BLaER1 treated with 17β-estradiol and CSF1 and Interleukin-3, amounts not matched to agents 10 nM and 100 nM (cell line): Measurements from ENCODE around the gene OR52E8.

Experiments
- H3K27ac ChIP-seq, 11 experiments: shearing (Covaris generic); formaldehyde crosslinking; 2 replicates each; pipeline ENCODE4 v1.8.1; 2022
- H3K27me3 ChIP-seq, 11 experiments: shearing (Covaris generic); formaldehyde crosslinking; 2 replicates each; pipeline ENCODE4 v1.8.1; 2022
- H3K36me3 ChIP-seq, 11 experiments: shearing (Covaris generic); formaldehyde crosslinking; 2 replicates each; pipeline ENCODE4 v1.8.1; 2022
- H3K4me1 ChIP-seq, 10 experiments: shearing (Covaris generic); formaldehyde crosslinking; 2 replicates each; pipeline ENCODE4 v1.8.1; 2022
- H3K4me2 ChIP-seq, 11 experiments: shearing (Covaris generic); formaldehyde crosslinking; 2 replicates each; pipeline ENCODE4 v1.8.1; 2022
- H3K4me3 ChIP-seq, 10 experiments: shearing (Covaris generic); formaldehyde crosslinking; 2 replicates each; pipeline ENCODE4 v1.8.1; 2022
- H3K9ac ChIP-seq, 11 experiments: shearing (Covaris generic); formaldehyde crosslinking; 2 replicates each; pipeline ENCODE4 v1.8.1; 2022
- H3K9me3 ChIP-seq, 11 experiments: shearing (Covaris generic); formaldehyde crosslinking; replicated peaks in 1 of 11; 2 replicates each; pipeline ENCODE4 v1.8.1; 2022
- H4K20me1 ChIP-seq, 11 experiments: shearing (Covaris generic); formaldehyde crosslinking; 2 replicates each; pipeline ENCODE4 v1.8.1; 2022
- Cebpa-rat ChIP-seq, 11 experiments: shearing (Covaris generic); IDR thresholded peaks; 2 replicates each; pipeline ENCODE4 v1.8.1; 2022

OR52E8 gene

DNA sequence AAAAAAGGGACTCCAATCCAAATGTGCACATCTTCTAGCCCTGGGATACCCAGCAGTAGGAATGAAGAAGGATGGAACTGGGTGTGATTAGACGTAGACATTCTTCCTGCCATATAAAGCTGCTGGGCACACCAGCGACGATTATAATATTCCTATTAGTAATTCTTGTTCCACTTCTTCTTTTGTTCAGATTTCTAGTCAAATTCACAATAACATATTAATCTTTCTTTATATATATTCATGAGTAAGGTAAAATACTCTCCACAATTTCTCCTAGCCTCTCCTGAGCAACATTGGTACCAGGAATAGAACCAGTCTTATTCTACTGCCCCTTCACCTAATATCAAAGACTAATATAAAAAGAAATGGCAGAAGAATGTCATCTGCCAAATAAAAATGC lies at the start of gene OR52E8:
TSS of gene OR52E8 (minus strand) at position 101 of the 400 bp plus-strand sequence. CDS start at position 101, 0 bp downstream.
- Histone ChIP-seq H3K36me3 (no peaks in the 10 kb centered on the region), H3K27me3 (no peaks in the 10 kb centered on the region), H4K20me1 (no peaks in the 10 kb centered on the region), H3K4me2 (no peak within 1 kb of the TSS), H3K9ac (no peak within 1 kb of the TSS), H3K4me3 (no peak within 1 kb of the TSS), H3K4me1 (no peaks in the 10 kb centered on the region), H3K27ac (no peak within 1 kb of the TSS), H3K9me3 (peaks cover 0 to 7% (median 4%) of the 10 kb centered on the region in 11 experiments; a peak in 7 of 22 replicates)
- TF ChIP-seq Cebpa-rat (IDR thresholded peaks at IDR 0.05) = no peak

DNA sequence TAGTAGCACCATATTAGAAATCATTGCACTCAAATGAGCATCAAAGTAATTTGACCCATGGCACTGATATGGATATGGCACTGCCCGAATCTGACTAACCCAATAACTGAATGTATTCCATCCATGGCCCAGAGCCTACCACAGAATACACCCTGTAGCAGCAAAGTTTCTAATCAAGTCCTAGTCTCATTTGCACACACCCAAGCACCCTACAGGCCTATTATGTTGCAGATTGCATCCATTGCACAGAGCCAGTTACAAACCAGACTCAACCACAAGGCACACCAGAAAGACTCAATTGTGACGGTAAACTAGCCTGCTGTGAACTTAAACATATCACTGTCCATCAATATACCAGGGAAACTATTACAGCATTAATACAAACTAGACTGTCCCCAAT lies 42.0 kb upstream of the OR52E8 start:
- TF ChIP-seq Cebpa-rat (IDR thresholded peaks at IDR 0.05) = no peak

DNA sequence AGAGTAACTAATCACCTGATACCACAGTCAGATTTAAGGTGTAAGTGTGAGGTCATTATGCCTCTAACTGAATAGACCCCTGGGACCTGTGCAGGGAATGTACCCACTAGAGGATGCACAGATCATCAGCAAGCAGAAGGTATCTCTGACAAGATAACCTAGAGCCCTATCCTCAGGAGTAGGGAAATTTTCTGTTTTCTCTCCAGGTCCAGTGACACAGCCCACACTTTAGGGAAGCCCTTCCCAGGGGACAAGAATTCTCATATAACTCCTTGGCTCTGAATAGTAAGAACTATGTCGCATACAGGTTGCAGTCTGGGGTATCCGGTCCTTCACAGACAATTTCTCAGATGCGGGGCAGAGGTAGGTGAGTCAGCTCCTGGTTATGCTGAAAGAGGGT lies 35.4 kb upstream of the OR52E8 start, which contains the start of gene OR52E5:
TSS of gene OR52E5 (plus strand) at position 301 of the 400 bp plus-strand sequence. CDS start 7,569 bp downstream, outside the sequence.
- Histone ChIP-seq H3K27ac (no peak within 1 kb of the TSS), H3K4me1 (no peaks in the 10 kb centered on the region), H3K36me3 (no peaks in the 10 kb centered on the region), H3K4me2 (no peak within 1 kb of the TSS), H3K4me3 (no peak within 1 kb of the TSS), H4K20me1 (no peaks in the 10 kb centered on the region), H3K9me3 (no peaks in the 10 kb centered on the region), H3K9ac (no peak within 1 kb of the TSS), H3K27me3 (no peaks in the 10 kb centered on the region)
- no peak for TF ChIP-seq Cebpa-rat (IDR thresholded peaks at IDR 0.05)

More for the DNA sequence above, 42.0 kb upstream of the OR52E8 start:
- H3K4me2 ChIP-seq = no peak overlapping the region
- H3K9ac ChIP-seq = no peak overlapping the region
- no peak overlapping the region for H3K27ac ChIP-seq
- no peaks in the 10 kb centered on the region for H3K36me3 ChIP-seq
- H3K27me3 ChIP-seq = no peaks in the 10 kb centered on the region
- no peaks in the 10 kb centered on the region for H4K20me1 ChIP-seq
- H3K4me3 ChIP-seq = no peak overlapping the region
- no peaks in the 10 kb centered on the region for H3K9me3 ChIP-seq
- no peaks in the 10 kb centered on the region for H3K4me1 ChIP-seq

GRCh38 chr11:5891216-5891800 lies 33.8 kb upstream of the OR52E8 start:
- no peaks in the 10 kb centered on the region for H3K9me3 ChIP-seq
- no peaks in the 10 kb centered on the region for H3K27me3 ChIP-seq
- no peak for TF ChIP-seq Cebpa-rat (IDR thresholded peaks at IDR 0.05)
- no peak overlapping the region for H3K4me2 ChIP-seq
- no peaks in the 10 kb centered on the region for H3K4me1 ChIP-seq
- no peak overlapping the region for H3K27ac ChIP-seq
- no peak overlapping the region for H3K9ac ChIP-seq
- no peaks in the 10 kb centered on the region for H3K36me3 ChIP-seq
- H3K4me3 ChIP-seq = no peak overlapping the region
- no peaks in the 10 kb centered on the region for H4K20me1 ChIP-seq

DNA sequence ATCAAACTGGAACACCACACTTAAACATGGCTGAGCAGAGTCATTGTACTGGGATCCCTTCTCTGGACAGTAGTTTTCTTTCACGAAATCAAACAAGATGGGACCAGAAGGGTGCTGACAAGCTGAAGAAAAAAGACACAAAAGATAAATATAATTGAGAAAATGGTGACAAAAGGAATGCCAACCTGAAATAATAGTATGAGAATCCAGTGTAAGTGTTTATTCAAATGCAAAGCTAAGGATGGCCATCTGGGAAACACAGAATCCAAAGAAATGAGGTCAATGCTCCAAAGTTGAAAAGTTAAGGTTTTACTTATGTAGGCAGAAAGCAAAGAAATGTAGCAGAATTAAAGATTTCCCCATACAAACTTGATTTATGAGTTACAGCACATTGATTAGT lies 30.2 kb upstream of the OR52E8 start:
- Histone ChIP-seq H3K4me1 (no peaks in the 10 kb centered on the region), H3K27ac (no peak overlapping the region), H3K9ac (no peak overlapping the region), H3K4me2 (no peak overlapping the region), H3K9me3 (no peaks in the 10 kb centered on the region), H3K36me3 (no peaks in the 10 kb centered on the region), H3K27me3 (no peaks in the 10 kb centered on the region), H3K4me3 (no peak overlapping the region), H4K20me1 (no peaks in the 10 kb centered on the region)
- no peak for TF ChIP-seq Cebpa-rat (IDR thresholded peaks at IDR 0.05)

DNA sequence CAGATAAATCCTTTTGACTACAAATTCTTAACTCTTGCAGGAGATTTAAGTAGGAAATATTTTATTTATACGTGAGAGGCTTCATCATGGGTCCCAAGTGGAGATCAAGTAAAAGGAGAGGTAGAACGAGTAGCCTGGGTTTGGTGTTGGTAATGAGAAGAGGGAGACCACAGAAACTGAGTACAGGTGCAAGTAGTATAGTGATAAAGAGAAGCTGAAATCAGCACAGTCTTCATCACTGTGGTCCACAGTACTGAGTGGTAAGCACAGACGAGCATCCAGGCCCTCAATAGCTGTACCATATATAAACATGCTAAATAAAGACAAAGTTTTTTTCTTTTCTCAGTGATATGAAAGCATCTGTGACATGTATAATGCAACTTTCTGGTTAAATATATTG lies 29.7 kb upstream of the OR52E8 start:
- no peaks in the 10 kb centered on the region for H4K20me1 ChIP-seq
- H3K9ac ChIP-seq = no peak overlapping the region
- no peaks in the 10 kb centered on the region for H3K9me3 ChIP-seq
- no peak for TF ChIP-seq Cebpa-rat (IDR thresholded peaks at IDR 0.05)
- H3K36me3 ChIP-seq = no peaks in the 10 kb centered on the region
- H3K27me3 ChIP-seq = no peaks in the 10 kb centered on the region
- H3K4me3 ChIP-seq = no peak overlapping the region
- H3K27ac ChIP-seq = no peak overlapping the region
- no peak overlapping the region for H3K4me2 ChIP-seq
- no peaks in the 10 kb centered on the region for H3K4me1 ChIP-seq

- Histone ChIP-seq H3K27ac (no peak overlapping the region), H3K9me3 (no peaks in the 10 kb centered on the region), H3K4me1 (no peaks in the 10 kb centered on the region), H3K4me3 (no peak overlapping the region), H4K20me1 (no peaks in the 10 kb centered on the region), H3K4me2 (no peak overlapping the region), H3K9ac (no peak overlapping the region), H3K27me3 (no peaks in the 10 kb centered on the region), H3K36me3 (no peaks in the 10 kb centered on the region)
- no peak for TF ChIP-seq Cebpa-rat (IDR thresholded peaks at IDR 0.05)
Measured at GRCh38 chr11:5881756-5882155, 24.3 kb upstream of the OR52E8 start.

GRCh38 chr11:5880329-5880728 lies 22.8 kb upstream of the OR52E8 start, which contains the start of gene OR52E4:
TSS of gene OR52E4 (plus strand) at chr11:5880629. CDS start at chr11:5884293, 3,664 bp downstream.
- H3K27me3 ChIP-seq = no peaks in the 10 kb centered on the region
- no peak within 1 kb of the TSS for H3K4me3 ChIP-seq
- no peaks in the 10 kb centered on the region for H3K36me3 ChIP-seq
- H3K9ac ChIP-seq = no peak within 1 kb of the TSS
- H3K4me1 ChIP-seq = no peaks in the 10 kb centered on the region
- H4K20me1 ChIP-seq = no peaks in the 10 kb centered on the region
- no peak within 1 kb of the TSS for H3K27ac ChIP-seq
- no peak within 1 kb of the TSS for H3K4me2 ChIP-seq
- no peak for TF ChIP-seq Cebpa-rat (IDR thresholded peaks at IDR 0.05)
- H3K9me3 ChIP-seq = no peaks in the 10 kb centered on the region

DNA sequence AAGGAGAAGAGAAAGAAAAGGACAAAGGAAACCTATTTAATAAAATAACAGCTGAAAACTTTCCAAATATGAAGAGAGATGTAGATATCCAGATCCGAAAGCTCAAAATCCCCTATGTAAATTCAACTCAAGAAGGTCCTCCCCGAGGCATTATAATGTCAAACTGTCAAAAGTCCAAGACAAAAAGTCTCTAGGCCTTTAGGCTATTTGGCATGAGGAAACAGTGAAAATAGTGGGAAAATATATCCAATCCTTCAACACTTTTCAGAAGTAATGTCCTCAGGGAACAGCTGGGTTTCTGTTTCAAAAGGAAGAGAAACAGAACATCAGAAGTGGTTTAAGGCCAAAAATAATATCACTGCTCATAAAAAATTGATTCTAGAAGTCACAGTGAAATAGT lies 21.1 kb upstream of the OR52E8 start:
- Histone ChIP-seq H4K20me1 (no peaks in the 10 kb centered on the region), H3K4me2 (no peak overlapping the region), H3K27ac (no peak overlapping the region), H3K9me3 (no peaks in the 10 kb centered on the region), H3K9ac (no peak overlapping the region), H3K4me1 (no peaks in the 10 kb centered on the region), H3K4me3 (no peak overlapping the region), H3K36me3 (no peaks in the 10 kb centered on the region), H3K27me3 (no peaks in the 10 kb centered on the region)
- TF ChIP-seq Cebpa-rat (IDR thresholded peaks at IDR 0.05) = no peak

- Histone ChIP-seq H3K36me3 (no peaks in the 10 kb centered on the region), H3K4me2 (no peak overlapping the region), H4K20me1 (no peaks in the 10 kb centered on the region), H3K4me1 (no peaks in the 10 kb centered on the region), H3K9ac (no peak overlapping the region), H3K4me3 (no peak overlapping the region), H3K9me3 (peaks cover 0 to 5% (median 0%) of the 10 kb centered on the region in 11 experiments; a peak in 3 of 22 replicates), H3K27ac (no peak overlapping the region), H3K27me3 (no peaks in the 10 kb centered on the region)
- no peak for TF ChIP-seq Cebpa-rat (IDR thresholded peaks at IDR 0.05)
Measured at GRCh38 chr11:5865826-5866225, 8.3 kb upstream of the OR52E8 start.
